Hepatocyte (in vitro differentiated cells): ENCODE results near the gene FKBP11. TPM values are rescaled to one million over a fixed set of nuclear protein-coding genes. Genes with fewer than 3 reads are reported as not detected.

Experiments
- DNase-seq: peaks from one replicate; pipeline ENCODE4 v3.0.0-alpha.2; 2016; ENCODE audit warnings: low spot score
- H2AFZ ChIP-seq: fragments of 200-600 bp; sonication (generic); 2 replicates; pipeline ENCODE4 v1.6.0; 2016; ENCODE audit warnings: antibody characterized with exemption, mild to moderate bottlenecking
- H3K27ac ChIP-seq: fragments of 200-600 bp; sonication (generic); 2 replicates; pipeline ENCODE4 v1.5.1; 2016; ENCODE audit warnings: mild to moderate bottlenecking
- H3K27me3 ChIP-seq: fragments of 200-600 bp; sonication (generic); 2 replicates; pipeline ENCODE4 v1.6.1; 2016
- H3K36me3 ChIP-seq: fragments of 200-600 bp; sonication (generic); replicated peaks from 2 replicates; pipeline ENCODE4 v1.5.1; 2016; ENCODE audit warnings: low read depth; ENCODE audit not compliant: insufficient read depth
- H3K4me1 ChIP-seq: fragments of 200-600 bp; sonication (generic); 2 replicates; pipeline ENCODE4 v1.5.1; 2016; ENCODE audit warnings: mild to moderate bottlenecking, moderate library complexity; ENCODE audit not compliant: insufficient read depth
- H3K4me2 ChIP-seq: fragments of 200-600 bp; sonication (generic); 2 replicates; pipeline ENCODE4 v1.6.0; 2016
- H3K4me3 ChIP-seq: fragments of 200-600 bp; sonication (generic); 2 replicates; pipeline ENCODE4 v1.5.1; 2016; ENCODE audit warnings: mild to moderate bottlenecking
- H3K79me2 ChIP-seq: fragments of 200-600 bp; sonication (generic); 2 replicates; pipeline ENCODE4 v1.6.0; 2017; ENCODE audit warnings: mild to moderate bottlenecking
- H3K9me2 ChIP-seq: fragments of 200-600 bp; sonication (generic); replicated peaks from 2 replicates; pipeline ENCODE4 v1.6.0; 2017; ENCODE audit warnings: mild to moderate bottlenecking; ENCODE audit not compliant: insufficient read depth
- H3K9me3 ChIP-seq: fragments of 200-600 bp; sonication (generic); 2 replicates; pipeline ENCODE4 v1.5.1; 2016; ENCODE audit warnings: low read depth, mild to moderate bottlenecking
- H4K20me1 ChIP-seq: fragments of 200-600 bp; sonication (generic); 2 replicates; pipeline ENCODE4 v1.6.0; 2016; ENCODE audit warnings: mild to moderate bottlenecking; ENCODE audit not compliant: insufficient read depth, poor library complexity, severe bottlenecking
- EZH2 ChIP-seq: fragments of 200-600 bp; sonication (generic); IDR thresholded peaks from 2 replicates; pipeline ENCODE4 v1.6.1; 2016; ENCODE audit warnings: antibody characterized with exemption, mild to moderate bottlenecking, borderline replicate concordance
- EZH2phosphoT487 ChIP-seq: fragments of 200-600 bp; sonication (generic); IDR thresholded peaks from one replicate; pipeline ENCODE4 v1.6.1; 2018; ENCODE audit warnings: antibody characterized with exemption, mild to moderate bottlenecking, low read depth, moderate library complexity; ENCODE audit not compliant: unreplicated experiment, severe bottlenecking
- WGBS: methylation state at CpG from one replicate; pipeline ENCODE4 v1.1.6; 2016; ENCODE audit warnings: low lambda C conversion rate; ENCODE audit errors: missing lambda C conversion rate; 5-methylcytosine and 5-hydroxymethylcytosine counted together
- polyA plus RNA-seq: library from polyadenylated mRNA; unstranded; fragments of >200 nt; fragmentation: Nextera tagmentation; extraction: Ambion mirVana; gene quantifications from 2 replicates; pipeline ENCODE4 v1.2.1, GENCODE V29; 2016
- total RNA-seq: library from RNA; depleted of rRNA; stranded (reverse); fragments of >200 nt; gene quantifications from 2 replicates; pipeline ENCODE4 v1.2.3, GENCODE V29; 2014
- TF ChIP-seq, protein P1 (sequence below): fragments of 200-600 bp; sonication (generic); IDR thresholded peaks from 2 replicates; pipeline ENCODE4 v1.5.1; 2016; ENCODE audit warnings: antibody characterized with exemption, mild to moderate bottlenecking; ENCODE audit not compliant: poor library complexity

FKBP11 gene
- total and polyA plus RNA-seq, 2 experiments from 2014 or later: 30.4 to 201 TPM

DNA sequence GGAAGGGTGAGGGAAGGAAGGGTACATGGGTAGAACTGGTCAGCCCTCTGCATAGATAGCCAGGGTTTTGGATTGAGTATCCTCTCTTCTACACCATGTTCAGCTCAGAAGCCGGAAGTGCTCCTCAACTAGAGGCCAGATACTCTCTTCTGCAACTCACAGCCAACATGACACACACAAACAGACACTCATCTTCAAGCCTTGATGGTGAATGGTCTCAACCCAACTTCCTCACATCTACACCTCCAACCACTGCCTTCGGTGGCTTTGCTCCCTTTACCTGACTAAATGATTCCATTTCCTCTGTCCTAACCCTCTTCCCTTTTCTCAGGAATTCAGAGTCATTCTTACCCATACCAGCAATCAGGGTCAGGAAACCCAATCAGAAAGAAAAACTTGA lies 7.6 kb upstream of the FKBP11 start:
- Histone ChIP-seq H3K36me3 (no peaks in the 10 kb centered on the region), H3K4me3 (no peak overlapping the region), H3K27me3 (no peaks in the 10 kb centered on the region), H3K4me1 (no peaks in the 10 kb centered on the region), H3K9me3 (no peaks in the 10 kb centered on the region), H3K79me2 (no peaks in the 10 kb centered on the region), H2AFZ (no peak overlapping the region), H3K27ac (no peak overlapping the region), H3K4me2 (no peak overlapping the region), H4K20me1 (no peaks in the 10 kb centered on the region), H3K9me2 (no peaks in the 10 kb centered on the region)
- no peak for DNase-seq
- WGBS: 65% methylated on average over 2 of the region's 2 CpGs
- TF ChIP-seq, protein P1, sequence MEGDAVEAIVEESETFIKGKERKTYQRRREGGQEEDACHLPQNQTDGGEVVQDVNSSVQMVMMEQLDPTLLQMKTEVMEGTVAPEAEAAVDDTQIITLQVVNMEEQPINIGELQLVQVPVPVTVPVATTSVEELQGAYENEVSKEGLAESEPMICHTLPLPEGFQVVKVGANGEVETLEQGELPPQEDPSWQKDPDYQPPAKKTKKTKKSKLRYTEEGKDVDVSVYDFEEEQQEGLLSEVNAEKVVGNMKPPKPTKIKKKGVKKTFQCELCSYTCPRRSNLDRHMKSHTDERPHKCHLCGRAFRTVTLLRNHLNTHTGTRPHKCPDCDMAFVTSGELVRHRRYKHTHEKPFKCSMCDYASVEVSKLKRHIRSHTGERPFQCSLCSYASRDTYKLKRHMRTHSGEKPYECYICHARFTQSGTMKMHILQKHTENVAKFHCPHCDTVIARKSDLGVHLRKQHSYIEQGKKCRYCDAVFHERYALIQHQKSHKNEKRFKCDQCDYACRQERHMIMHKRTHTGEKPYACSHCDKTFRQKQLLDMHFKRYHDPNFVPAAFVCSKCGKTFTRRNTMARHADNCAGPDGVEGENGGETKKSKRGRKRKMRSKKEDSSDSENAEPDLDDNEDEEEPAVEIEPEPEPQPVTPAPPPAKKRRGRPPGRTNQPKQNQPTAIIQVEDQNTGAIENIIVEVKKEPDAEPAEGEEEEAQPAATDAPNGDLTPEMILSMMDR: no peak
- TF ChIP-seq EZH2phosphoT487 (no peak), EZH2 (no peak)

- Histone ChIP-seq H3K27ac (no peak overlapping the region), H3K79me2 (no peaks in the 10 kb centered on the region), H3K4me3 (no peak overlapping the region), H3K36me3 (no peaks in the 10 kb centered on the region), H3K4me2 (no peak overlapping the region), H4K20me1 (no peaks in the 10 kb centered on the region), H3K9me3 (no peaks in the 10 kb centered on the region), H3K27me3 (no peaks in the 10 kb centered on the region), H3K4me1 (no peaks in the 10 kb centered on the region), H3K9me2 (no peaks in the 10 kb centered on the region), H2AFZ (no peak overlapping the region)
- no peak for DNase-seq
- 85% methylated on average over 4 of the region's 4 CpGs for WGBS
- TF ChIP-seq EZH2phosphoT487 (no peak), EZH2 (no peak)
- TF ChIP-seq, protein P1: no peak
These were observed 5.2 kb upstream of the FKBP11 start for GRCh38 chr12:48930475-48930874.

GRCh38 chr12:48929551-48929950 lies 4.3 kb upstream of the FKBP11 start:
- no peaks in the 10 kb centered on the region for H4K20me1 ChIP-seq
- no peaks in the 10 kb centered on the region for H3K79me2 ChIP-seq
- H3K9me2 ChIP-seq: no peaks in the 10 kb centered on the region
- no peak overlapping the region for H3K27ac ChIP-seq
- no peak overlapping the region for H3K4me3 ChIP-seq
- no peaks in the 10 kb centered on the region for H3K36me3 ChIP-seq
- no peak overlapping the region for H3K4me2 ChIP-seq
- H3K27me3 ChIP-seq: no peaks in the 10 kb centered on the region
- TF ChIP-seq, protein P1: no peak
- TF ChIP-seq EZH2phosphoT487 (no peak), EZH2 (no peak)
- no peaks in the 10 kb centered on the region for H3K4me1 ChIP-seq
- H2AFZ ChIP-seq: no peak overlapping the region
- WGBS: 96% methylated on average over 1 of the region's 1 CpG
- DNase-seq: no peak
- H3K9me3 ChIP-seq: no peaks in the 10 kb centered on the region

- TF ChIP-seq EZH2: no peak
- TF ChIP-seq, protein P1: no peak
- TF ChIP-seq EZH2phosphoT487: no peak
- Histone ChIP-seq H3K4me2 (no peak overlapping the region), H3K4me3 (no peak overlapping the region), H3K36me3 (no peaks in the 10 kb centered on the region), H3K79me2 (peaks cover 4% of the 10 kb centered on the region), H3K4me1 (peaks cover 3% of the 10 kb centered on the region), H3K9me2 (no peaks in the 10 kb centered on the region), H4K20me1 (peaks cover 3% of the 10 kb centered on the region), H3K27ac (no peak overlapping the region), H3K27me3 (no peaks in the 10 kb centered on the region), H2AFZ (no peak overlapping the region), H3K9me3 (no peaks in the 10 kb centered on the region)
- DNase-seq: no peak
- WGBS: 73% methylated on average over 2 of the region's 2 CpGs
These were observed 2.0 kb upstream of the FKBP11 start for GRCh38 chr12:48927261-48927660.
